T-cell (primary cell): Measurements from ENCODE around the gene PLPPR3. TPM values are rescaled to one million over a fixed set of nuclear protein-coding genes. Genes with fewer than 3 reads are reported as not detected.
"Not testable (repeated sequence)": the region's sequence is repeated elsewhere in the genome, so short reads cannot be mapped to it uniquely, and the experiment has no call there.

Source experiments
- ATAC-seq, 4 experiments: fragments of 200-7000 bp in 3 of 4; fragments of 150-1000 bp in 1 of 4; cut with Tn5 transposase; replicated peaks in 1 of 4; 1 replicate in 3 of 4; 2 replicates in 1 of 4; pipeline ENCODE4 v1.10.0; 2021; ENCODE audit warnings: moderate library complexity in 3 of 4, mild to moderate bottlenecking in 2 of 4, moderate number of reproducible peaks in 1 of 4
- CTCF ChIA-PET, 2 donors: fragments of 300-600 bp; sonication (Branson Sonifier 250); formaldehyde crosslinking; loops; one replicate each; lab custom pipeline; 2022; ENCODE audit warnings: antibody characterized with exemption in 2 of 2; lab: Charles Lee
- POLR2A ChIA-PET, 2 donors: fragments of 300-600 bp; sonication (Branson Sonifier 250); formaldehyde crosslinking; loops; one replicate each; lab custom pipeline; 2022; ENCODE audit warnings: antibody characterized with exemption in 2 of 2; lab: Charles Lee
- DNase-seq, 35 experiments: peaks; one replicate each; pipeline versions ENCODE4 v3.0.0 to v3.0.0-alpha.2; 2013 to 2023
- H3K27ac ChIP-seq: one replicate; pipeline ENCODE4 v1.5.1; 2013; ENCODE audit warnings: low read length
- H3K27me3 ChIP-seq, 2 experiments: replicated peaks in 1 of 2; 1 replicate in 1 of 2; 2 replicates in 1 of 2; pipeline versions ENCODE4 v1.6.1 to v1.7.0; 2013; ENCODE audit warnings: low read length in 1 of 2, mixed read lengths in 1 of 2; ENCODE audit not compliant: control insufficient read depth in 2 of 2, insufficient read depth in 2 of 2; ENCODE audit errors: extremely low read depth in 1 of 2
- H3K36me3 ChIP-seq, 2 donors: 1 replicate in 1 of 2; 2 replicates in 1 of 2; pipeline versions ENCODE4 v1.6.1 to v1.7.0; 2013; ENCODE audit warnings: low read length in 1 of 2; ENCODE audit not compliant: control insufficient read depth in 2 of 2, insufficient read depth in 1 of 2; ENCODE audit errors: extremely low read depth in 1 of 2
- H3K4me1 ChIP-seq, 2 experiments: 1 replicate in 1 of 2; 2 replicates in 1 of 2; pipeline versions ENCODE4 v1.6.1 to v1.7.0; 2013; ENCODE audit warnings: low read length in 2 of 2, mixed read lengths in 1 of 2; ENCODE audit not compliant: insufficient read depth in 2 of 2, control insufficient read depth in 1 of 2; ENCODE audit errors: extremely low read depth in 1 of 2
- H3K4me3 ChIP-seq, 2 donors: 1 replicate in 1 of 2; 2 replicates in 1 of 2; pipeline versions ENCODE4 v1.5.1 to v1.7.0; 2013; ENCODE audit warnings: mild to moderate bottlenecking in 2 of 2, low read length in 1 of 2, moderate library complexity in 1 of 2; ENCODE audit not compliant: control insufficient read depth in 1 of 2; ENCODE audit errors: extremely low read depth in 1 of 2
- H3K9me3 ChIP-seq: 2 replicates; pipeline ENCODE4 v1.7.0; 2013
- H3K27ac Mint-ChIP-seq, 2 donors: one replicate each; pipeline ENCODE4 v1.8.0; 2020 to 2021; ENCODE audit warnings: mild to moderate bottlenecking in 2 of 2, mixed read lengths in 2 of 2
- H3K27me3 Mint-ChIP-seq, 2 donors: one replicate each; pipeline ENCODE4 v1.8.0; 2021 to 2022; ENCODE audit warnings: mixed read lengths in 2 of 2
- H3K36me3 Mint-ChIP-seq: one replicate; pipeline ENCODE4 v1.8.0; 2021; ENCODE audit warnings: mixed read lengths
- H3K4me1 Mint-ChIP-seq, 3 donors: one replicate each; pipeline ENCODE4 v1.8.0; 2020 to 2022; ENCODE audit warnings: mixed read lengths in 3 of 3, mild to moderate bottlenecking in 1 of 3
- H3K4me3 Mint-ChIP-seq, 3 donors: one replicate each; pipeline ENCODE4 v1.8.0; 2020 to 2022; ENCODE audit warnings: mild to moderate bottlenecking in 3 of 3, mixed read lengths in 3 of 3, moderate library complexity in 3 of 3
- H3K9me3 Mint-ChIP-seq, 3 donors: one replicate each; pipeline ENCODE4 v1.8.0; 2020 to 2022; ENCODE audit warnings: mixed read lengths in 3 of 3
- WGBS: methylation state at CpG from one replicate; pipeline ENCODE4 v1.1.5; 2013; ENCODE audit warnings: missing lambda C conversion rate; ENCODE audit not compliant: insufficient coverage; 5-methylcytosine and 5-hydroxymethylcytosine counted together
- total RNA-seq, 35 experiments: library from RNA in 6 of 35; stranded (reverse) in 6 of 35; fragments of 120-200 nt in 1 of 35; gene quantifications; one replicate each; pipeline versions ENCODE4 v1.2.1 to v1.2.4 and lab custom pipeline; 2013 to 2026

PLPPR3 gene
- total RNA-seq, 5 donors from 2014 or later (not counting 1 experiment from before 2014, with no cell fraction given) = 0.22 to 0.36 (median 0.26) TPM; not detected in 2

DNA sequence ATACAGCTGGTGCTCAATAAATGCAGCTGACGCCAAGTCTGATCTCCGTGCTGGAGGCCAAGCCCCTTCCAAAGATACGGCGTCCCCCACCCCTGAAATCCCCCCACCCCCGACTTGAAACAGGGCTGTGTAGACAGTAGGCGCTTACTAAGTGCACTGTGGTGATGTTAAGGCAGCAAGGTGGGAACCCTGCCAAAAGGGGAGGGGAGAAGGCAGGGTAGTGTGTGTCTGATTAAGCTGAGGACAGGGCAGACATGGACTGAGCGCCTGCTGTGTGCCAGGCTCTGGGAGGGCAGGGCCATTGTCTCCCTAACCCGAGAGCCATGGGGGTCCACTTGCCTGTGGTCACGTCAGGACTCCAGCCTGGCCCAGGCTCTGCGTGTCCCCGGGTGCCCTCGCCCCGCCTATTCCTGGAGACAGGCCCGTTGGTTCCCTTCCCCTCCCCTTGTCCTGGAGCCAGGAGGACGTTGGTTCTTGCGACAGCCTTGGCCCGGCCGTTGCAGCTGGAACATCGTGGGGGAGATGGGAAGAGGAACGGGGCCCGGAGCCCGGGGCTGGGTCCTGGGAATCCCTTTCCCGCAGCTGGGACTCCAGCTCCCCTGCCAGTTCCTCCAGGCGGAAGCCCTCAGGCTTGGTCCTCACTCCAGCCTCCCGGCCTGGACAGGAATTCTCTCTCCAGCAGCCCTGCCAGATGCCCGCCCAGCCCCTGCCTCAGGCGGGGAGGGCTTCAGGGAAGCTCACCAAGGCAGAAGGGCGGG is 28.6 kb upstream of the PLPPR3 start:
- no peak for ATAC-seq

GRCh38 chr19:849195-849594 is 27.4 kb upstream of the PLPPR3 start:
- H3K36me3 ChIP-seq, H3K36me3 Mint-ChIP-seq, H3K27ac ChIP-seq, POLR2A ChIA-PET, H3K27ac Mint-ChIP-seq, H3K4me1 Mint-ChIP-seq, H3K4me3 ChIP-seq, DNase-seq, H3K4me3 Mint-ChIP-seq, ATAC-seq, H3K9me3 Mint-ChIP-seq, H3K9me3 ChIP-seq, H3K4me1 ChIP-seq: not testable (repeated sequence)
- peaks cover 27 to 57% of the 10 kb centered on the region in 2 donors for H3K27me3 Mint-ChIP-seq
- 83% methylated on average over 7 of the region's 8 CpGs for WGBS
- peaks cover 0 to 90% of the 10 kb centered on the region in 2 experiments for H3K27me3 ChIP-seq
- CTCF ChIA-PET = interaction anchor here in 1 of 2 donors (0.7 kb wide), 1 partner anchor 88 kb away, joined by 3 read pairs; no protein-coding TSS in a partner anchor

More for the DNA sequence above, 28.6 kb upstream of the PLPPR3 start:
- peaks cover 19 to 49% of the 10 kb centered on the region in 2 donors for H3K27me3 Mint-ChIP-seq
- Histone ChIP-seq H3K27me3 (peaks cover 0 to 88% of the 10 kb centered on the region in 2 experiments), H3K4me1 (peaks cover 0 to 3% of the 10 kb centered on the region in 2 experiments), H3K9me3 (no peaks in the 10 kb centered on the region), H3K4me3 (no peak overlapping the region), H3K27ac (no peak overlapping the region), H3K36me3 (no peaks in the 10 kb centered on the region)
- no peaks in the 10 kb centered on the region for H3K36me3 Mint-ChIP-seq
- POLR2A ChIA-PET = no interaction called here
- 33% methylated on average over 21 of the region's 28 CpGs for WGBS
- no peaks in the 10 kb centered on the region for H3K4me1 Mint-ChIP-seq
- CTCF ChIA-PET = no interaction called here
- DNase-seq = no peak
- no peak overlapping the region for H3K4me3 Mint-ChIP-seq
- H3K9me3 Mint-ChIP-seq = no peaks in the 10 kb centered on the region
- H3K27ac Mint-ChIP-seq = no peak overlapping the region

- no peak for DNase-seq
- no peaks in the 10 kb centered on the region for H3K9me3 ChIP-seq
- no peak overlapping the region for H3K4me3 Mint-ChIP-seq
- peaks cover 0 to 91% of the 10 kb centered on the region in 2 experiments for H3K27me3 ChIP-seq
- 38% methylated on average over 12 of the region's 12 CpGs for WGBS
- no peak overlapping the region for H3K27ac ChIP-seq
- peaks cover 27 to 59% of the 10 kb centered on the region in 2 donors for H3K27me3 Mint-ChIP-seq
- peaks cover 0 to 13% of the 10 kb centered on the region in 2 experiments for H3K4me1 ChIP-seq
- H3K27ac Mint-ChIP-seq = no peak overlapping the region
- peaks cover 3 to 7% (median 3%) of the 10 kb centered on the region in 3 donors for H3K4me1 Mint-ChIP-seq
- H3K36me3 Mint-ChIP-seq = no peaks in the 10 kb centered on the region
- no peaks in the 10 kb centered on the region for H3K36me3 ChIP-seq
- no peak overlapping the region for H3K4me3 ChIP-seq
- no peaks in the 10 kb centered on the region for H3K9me3 Mint-ChIP-seq
- ChIA-PET POLR2A (no interaction called here), CTCF (no interaction called here)
- no peak for ATAC-seq
These were observed 26.7 kb upstream of the PLPPR3 start for GRCh38 chr19:848386-848921.

DNA sequence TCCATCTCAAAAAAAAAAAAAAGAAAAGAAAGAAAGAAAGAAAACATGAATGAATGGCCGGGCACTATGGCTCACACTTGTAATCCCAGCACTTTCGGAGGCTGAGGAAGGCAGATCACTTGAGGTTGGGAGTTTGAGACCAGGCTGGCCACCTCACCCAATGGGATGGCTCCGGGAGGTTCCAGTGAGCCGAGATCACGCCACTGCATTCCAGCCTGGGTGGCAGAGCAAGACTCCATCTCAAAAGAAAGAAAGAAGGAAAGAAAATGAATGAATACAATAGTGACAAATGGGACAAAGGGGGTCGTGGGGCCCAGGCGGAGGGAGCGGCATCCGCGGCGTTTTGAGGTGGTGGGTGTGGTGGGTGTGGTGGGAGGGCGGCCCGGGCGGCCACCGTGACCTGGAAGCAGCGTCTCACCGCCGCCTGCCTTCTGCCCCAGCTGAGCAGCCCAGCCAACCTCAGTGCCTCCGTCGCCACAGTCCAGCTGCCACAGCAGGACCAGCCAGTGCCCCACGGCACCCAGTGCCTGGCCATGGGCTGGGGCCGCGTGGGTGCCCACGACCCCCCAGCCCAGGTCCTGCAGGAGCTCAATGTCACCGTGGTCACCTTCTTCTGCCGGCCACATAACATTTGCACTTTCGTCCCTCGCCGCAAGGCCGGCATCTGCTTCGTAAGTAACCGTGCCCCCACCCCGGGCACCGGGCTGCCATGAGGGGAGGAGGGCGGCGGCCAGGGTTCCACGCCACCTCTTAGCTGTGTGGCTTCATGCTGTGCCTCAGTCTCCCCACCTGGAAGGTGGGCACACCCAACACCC is 24.2 kb upstream of the PLPPR3 start:
- Histone ChIP-seq H3K4me3 (no peak overlapping the region), H3K36me3 (no peaks in the 10 kb centered on the region), H3K27ac (no peak overlapping the region), H3K27me3 (peaks cover 0 to 83% of the 10 kb centered on the region in 2 experiments), H3K4me1 (peaks cover 0 to 18% of the 10 kb centered on the region in 2 experiments), H3K9me3 (no peaks in the 10 kb centered on the region)
- DNase-seq = no peak
- H3K4me3 Mint-ChIP-seq = no peak overlapping the region
- H3K9me3 Mint-ChIP-seq = no peaks in the 10 kb centered on the region
- POLR2A ChIA-PET = interaction anchor here in 1 of 2 donors (0.5 kb wide), 1 partner anchor 395 kb away, joined by 3 read pairs; no protein-coding TSS in a partner anchor
- WGBS = 83% methylated on average over 28 of the region's 37 CpGs
- H3K36me3 Mint-ChIP-seq = no peaks in the 10 kb centered on the region
- H3K27me3 Mint-ChIP-seq = peaks cover 31 to 65% of the 10 kb centered on the region in 2 donors
- peaks cover 3 to 12% (median 8%) of the 10 kb centered on the region in 3 donors for H3K4me1 Mint-ChIP-seq
- CTCF ChIA-PET = no interaction called here
- peak overlapping the region in 1 of 2 donors; percentile 73 for H3K27ac Mint-ChIP-seq
- ATAC-seq = no peak

DNA sequence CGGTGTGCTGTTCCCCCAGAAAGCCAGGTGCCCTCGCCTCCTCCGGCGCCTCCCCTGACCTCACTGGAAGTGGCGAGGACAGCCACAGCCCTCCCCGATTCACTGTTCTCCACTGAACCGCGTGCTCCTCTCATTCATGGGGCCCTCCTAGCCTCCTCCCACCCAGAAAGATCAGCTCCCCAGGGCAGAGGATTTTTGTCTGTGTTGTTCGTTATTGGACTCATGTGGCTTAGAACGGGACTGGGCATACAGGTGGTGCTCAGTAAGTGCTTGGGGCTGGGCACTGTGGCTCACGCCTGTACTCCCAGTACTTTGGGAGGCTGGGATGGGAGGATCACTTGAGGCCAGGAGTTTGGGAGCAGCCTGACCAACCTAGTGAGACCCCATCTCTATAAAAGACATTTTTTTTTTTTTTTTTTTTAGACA is 22.8 kb upstream of the PLPPR3 start:
- H3K4me3 Mint-ChIP-seq = peak overlapping the region in 1 of 3 donors; percentile 67
- no peak overlapping the region for H3K27ac ChIP-seq
- peaks cover 0 to 77% of the 10 kb centered on the region in 2 experiments for H3K27me3 ChIP-seq
- no peak for DNase-seq
- H3K27ac Mint-ChIP-seq = no peak overlapping the region
- H3K27me3 Mint-ChIP-seq = peaks cover 31 to 60% of the 10 kb centered on the region in 2 donors
- H3K9me3 Mint-ChIP-seq = no peaks in the 10 kb centered on the region
- H3K4me3 ChIP-seq = no peak overlapping the region
- peaks cover 0 to 18% of the 10 kb centered on the region in 2 experiments for H3K4me1 ChIP-seq
- no peaks in the 10 kb centered on the region for H3K36me3 Mint-ChIP-seq
- ChIA-PET CTCF (no interaction called here), POLR2A (no interaction called here)
- no peaks in the 10 kb centered on the region for H3K36me3 ChIP-seq
- no peaks in the 10 kb centered on the region for H3K9me3 ChIP-seq
- H3K4me1 Mint-ChIP-seq = peaks cover 3 to 12% (median 8%) of the 10 kb centered on the region in 3 donors
- WGBS = 32% methylated on average over 5 of the region's 11 CpGs
- ATAC-seq = peak in 2 of 4 experiments; percentile 37 to 67
